ENCODE results near the gene CENPP.
"Not testable (repeated sequence)": the region's sequence is repeated elsewhere in the genome, so short reads cannot be mapped to it uniquely, and the experiment has no call there.

CENPP gene

DNA sequence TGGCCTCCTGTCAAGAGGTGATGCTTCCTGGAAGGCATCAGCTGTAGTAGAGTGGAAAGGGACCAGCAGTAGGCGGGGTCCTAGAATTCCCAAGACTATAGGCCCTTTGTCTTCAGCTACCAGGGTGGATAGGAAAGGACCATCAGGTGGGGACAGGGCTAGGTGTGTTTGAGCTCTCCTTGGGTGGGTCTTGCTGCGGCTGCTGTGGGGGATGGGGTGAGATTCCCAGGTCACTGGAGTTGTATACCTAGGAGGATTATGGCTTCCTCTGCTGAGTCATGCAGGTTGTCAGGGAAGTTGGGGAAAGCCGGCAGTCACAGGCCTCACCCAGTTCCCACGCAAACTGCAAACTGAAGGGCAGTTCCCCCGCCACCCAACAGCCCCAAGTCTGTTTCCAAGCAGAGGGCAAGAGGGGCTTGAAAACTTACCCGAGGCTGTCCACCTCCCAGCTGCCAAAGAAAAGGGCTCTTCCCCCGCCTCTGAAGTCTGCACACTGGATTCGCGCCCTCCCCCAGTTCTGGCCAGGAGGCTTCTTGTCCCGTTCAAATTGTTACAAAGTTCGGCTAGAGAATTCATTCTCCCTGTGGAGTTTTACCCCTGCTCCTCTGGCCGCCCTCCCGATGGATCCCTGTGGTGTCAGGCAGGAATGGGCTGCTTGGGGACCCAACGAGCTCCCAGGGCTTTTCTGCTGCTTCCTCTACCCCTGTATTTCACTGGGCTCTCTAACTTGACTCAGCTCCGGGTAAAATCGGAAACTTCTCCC lies 233.0 kb downstream of the CENPP start:
- DNase-seq = no peak

DNA sequence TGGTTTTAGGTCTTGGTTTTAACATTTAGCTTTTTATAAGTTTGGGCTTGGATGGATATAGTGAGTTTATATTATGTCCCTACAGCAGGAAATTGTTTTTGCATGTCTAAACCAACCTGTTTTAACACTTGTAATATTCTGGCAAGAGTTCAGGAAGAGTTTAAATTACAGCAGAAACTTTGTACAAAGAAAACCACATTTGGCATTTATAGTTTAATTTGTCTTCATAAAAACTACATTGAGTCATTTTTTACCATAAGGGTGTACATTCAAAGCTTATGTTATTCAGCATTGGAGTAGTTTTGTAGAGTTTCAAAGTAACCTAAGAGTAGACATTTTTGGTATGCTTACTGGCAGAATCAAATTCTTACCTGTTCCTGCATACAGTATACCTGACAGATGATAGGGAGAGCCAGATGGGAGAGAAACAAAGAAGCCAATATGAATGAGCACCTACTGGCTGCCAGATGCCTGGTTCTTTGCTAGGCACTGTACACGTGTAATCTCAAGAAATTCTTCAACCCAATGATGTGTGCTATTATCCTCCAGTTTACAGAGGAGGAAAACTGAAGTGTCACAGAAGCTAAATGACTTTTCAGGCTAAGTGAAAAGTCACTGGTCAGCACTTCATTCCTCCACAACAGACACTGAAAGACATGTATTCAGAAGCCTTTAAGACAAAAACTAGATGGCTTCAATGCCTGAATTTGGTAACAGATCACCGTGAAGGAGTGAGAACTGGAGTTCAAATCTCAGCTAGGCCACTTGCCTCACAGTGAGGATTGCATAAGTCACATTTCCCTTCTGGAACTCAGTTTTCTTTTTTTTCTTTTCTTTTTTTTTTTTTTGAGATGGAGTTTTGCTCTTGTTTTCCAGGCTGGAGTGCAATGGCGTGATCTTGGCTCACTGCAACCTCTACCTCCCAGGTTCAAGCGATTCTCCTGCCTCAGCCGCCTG lies 235.9 kb downstream of the CENPP start:
- DNase-seq = no peak

DNA sequence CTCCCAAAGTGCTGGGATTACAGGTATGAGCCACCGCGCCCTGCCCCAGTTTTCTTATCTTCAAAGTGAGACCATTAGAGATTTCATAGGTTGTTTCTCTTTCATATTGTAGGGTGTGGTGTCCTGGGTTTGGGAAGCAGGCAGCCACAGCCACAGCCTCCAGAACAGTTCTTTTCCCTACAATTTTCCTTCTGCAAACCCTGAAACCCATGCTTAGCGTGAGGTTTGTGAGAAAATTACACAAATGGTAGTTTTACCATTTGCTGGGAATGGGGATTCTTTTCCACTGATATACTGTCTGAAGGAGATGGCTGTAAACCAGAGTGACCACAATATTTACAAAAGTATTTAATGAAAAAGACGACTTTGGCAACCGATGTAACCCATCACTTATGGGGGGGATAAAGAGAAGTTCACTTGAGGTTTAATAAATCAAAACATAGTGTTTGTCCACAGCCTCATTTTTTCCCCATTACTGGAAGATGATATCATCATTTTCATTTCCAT lies 236.8 kb downstream of the CENPP start:
- DNase-seq = no peak

DNA sequence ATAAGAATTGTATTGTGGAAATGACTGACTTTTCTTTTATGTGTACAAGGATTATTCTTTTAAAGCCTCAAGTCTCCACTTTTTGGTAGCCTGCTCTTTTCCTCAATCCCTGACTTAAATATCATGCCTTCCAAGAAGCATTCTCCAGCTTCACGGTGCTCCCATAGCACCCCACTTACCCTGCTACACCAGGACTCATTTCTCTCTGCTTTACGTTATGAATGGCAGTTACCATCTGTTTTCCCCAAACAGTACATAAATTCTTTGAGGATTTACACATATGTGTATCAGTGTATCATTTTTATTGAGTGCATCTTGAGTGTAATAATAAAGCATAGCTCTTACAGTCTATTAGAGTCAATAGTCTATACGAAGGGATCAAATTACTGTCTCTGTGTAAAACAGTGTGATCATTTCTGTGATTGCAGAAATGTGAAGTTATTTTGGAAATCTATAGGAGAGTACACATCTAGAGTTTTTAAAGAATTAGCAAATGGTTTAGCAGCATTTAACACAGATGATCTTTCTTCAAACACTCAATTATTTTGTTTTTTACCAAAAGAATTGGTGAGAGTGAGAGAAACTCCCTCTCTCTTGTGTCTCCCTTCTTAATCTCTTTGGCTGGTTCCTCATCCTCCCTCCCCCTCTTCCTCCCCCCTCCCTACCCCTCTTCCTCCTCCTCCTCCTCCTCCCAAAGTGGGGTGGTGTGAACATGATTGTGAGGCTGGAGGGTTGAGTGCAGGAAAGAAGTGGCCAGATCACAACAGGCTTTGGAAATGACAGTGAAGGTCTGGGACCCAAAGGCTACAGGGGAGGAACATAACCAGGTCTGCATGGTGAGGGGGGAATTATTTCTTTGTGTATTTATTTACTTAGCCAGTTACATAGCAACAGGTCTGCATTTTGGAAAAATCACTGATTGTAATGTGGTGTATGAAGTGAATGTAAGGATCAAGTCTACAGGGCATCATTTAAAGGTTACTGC lies 237.7 kb downstream of the CENPP start:
- DNase-seq = no peak

DNA sequence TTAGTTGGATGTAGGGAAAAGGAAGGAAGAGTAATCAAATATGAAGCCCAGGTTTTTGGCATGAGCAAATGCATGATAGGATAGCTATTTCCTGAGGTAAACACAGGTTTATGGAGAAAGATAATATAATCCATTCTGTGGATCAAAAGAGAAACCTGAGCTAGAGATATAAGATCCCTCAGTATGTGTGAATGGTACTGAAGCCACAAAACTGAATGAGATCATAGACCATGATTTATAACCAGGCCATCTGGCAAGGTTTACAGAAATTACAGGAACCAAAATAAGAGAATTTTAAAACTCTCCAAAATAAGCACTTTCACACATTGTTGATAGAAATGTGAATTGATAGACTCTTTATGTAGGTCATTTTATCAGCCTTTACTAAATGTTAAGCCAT lies 238.8 kb downstream of the CENPP start:
- DNase-seq = no peak

DNA sequence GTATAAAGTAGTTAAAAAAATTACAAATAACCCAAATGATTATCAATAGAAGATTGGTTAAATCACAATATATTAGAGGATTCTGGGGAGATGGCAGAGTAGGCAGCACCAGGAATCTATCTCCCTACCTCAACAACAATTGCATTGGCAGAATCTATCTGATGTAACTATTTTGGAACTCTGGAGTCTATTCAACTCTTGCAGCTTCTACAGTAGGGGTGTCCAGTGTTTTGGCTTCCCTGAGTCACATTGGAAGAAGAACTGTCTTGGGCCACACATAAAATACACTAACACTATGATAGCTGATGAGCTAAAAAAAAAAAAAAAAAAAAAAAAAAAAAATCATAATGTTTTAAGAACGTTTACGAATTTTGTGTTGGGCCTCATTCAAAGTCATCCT lies 239.2 kb downstream of the CENPP start:
- no peak for DNase-seq

DNA sequence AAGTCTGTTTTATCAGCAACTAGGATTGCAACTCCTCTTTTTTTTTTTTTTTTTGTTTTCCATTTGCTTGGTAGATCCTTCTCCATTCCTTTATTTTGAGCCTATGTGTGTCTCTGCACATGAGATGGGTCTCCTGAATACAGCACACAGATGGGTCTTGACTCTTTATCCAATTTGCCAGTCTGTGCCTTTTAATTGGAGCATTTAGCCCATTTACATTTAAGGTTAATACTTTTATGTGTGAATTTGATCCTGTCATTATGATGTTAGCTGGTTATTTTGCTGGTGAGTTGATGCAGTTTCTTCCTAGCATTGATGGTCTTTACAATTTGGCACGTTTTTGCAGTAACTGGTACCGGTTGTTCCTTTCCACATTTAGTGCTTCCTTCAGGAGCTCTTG lies 246.1 kb downstream of the CENPP start:
- not testable (repeated sequence) for DNase-seq

DNA sequence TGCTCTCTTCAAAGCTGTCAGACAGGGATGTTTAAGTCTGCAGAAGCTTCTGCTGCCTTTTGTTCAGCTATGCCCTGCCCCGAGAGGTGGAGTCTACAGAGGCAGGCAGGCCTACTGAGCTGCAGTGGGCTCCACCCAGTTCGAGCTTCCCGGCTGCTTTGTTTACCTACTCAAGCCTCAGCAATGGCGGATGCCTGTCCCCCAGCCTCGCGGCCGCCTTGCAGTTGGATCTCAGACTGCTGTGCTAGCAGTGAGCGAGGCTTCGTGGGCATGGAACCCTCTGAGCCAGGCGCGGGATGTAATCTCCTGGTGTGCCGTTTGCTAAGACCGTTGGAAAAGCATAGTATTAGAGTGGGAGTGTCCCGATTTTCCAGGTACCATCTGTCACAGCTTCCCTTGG lies 247.9 kb downstream of the CENPP start:
- not testable (repeated sequence) for DNase-seq

DNA sequence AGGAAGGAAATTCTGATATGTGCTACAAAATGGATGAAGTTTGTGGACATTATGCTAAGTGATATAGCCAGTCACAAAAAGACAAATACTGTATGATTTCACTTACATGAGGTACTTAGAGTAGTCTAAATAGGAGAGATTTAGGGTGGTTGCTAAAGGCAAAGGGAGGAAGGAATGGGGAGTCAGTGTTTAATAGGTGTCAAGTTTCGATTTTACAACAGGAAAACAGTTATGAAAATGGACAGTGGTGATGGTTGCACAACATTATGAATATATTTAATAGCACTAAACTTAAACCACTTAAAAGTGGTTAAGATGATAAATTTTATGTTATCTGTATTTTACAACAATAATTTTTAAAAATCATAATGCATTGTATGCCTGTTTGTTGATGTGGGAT lies 250.4 kb downstream of the CENPP start:
- no peak for DNase-seq

DNA sequence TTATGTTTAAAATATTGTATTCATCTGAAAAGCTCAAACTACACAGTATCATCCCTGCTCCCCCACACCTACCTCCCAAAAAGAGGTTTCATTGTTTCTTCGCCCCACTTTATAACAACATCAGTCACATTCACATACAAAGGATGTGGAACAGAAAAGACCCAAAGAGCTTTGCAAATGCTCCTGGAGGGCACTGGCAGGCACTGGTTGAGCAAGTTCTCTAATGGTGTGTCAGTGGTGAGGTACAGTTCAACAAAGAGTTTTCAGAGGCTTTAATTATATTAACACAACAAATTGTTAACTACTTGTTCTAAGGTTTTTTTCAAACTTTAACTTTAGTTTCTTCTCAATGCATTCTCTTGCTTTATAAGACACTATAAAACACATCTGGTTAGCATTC lies 264.2 kb downstream of the CENPP start:
- no peak for DNase-seq

DNA sequence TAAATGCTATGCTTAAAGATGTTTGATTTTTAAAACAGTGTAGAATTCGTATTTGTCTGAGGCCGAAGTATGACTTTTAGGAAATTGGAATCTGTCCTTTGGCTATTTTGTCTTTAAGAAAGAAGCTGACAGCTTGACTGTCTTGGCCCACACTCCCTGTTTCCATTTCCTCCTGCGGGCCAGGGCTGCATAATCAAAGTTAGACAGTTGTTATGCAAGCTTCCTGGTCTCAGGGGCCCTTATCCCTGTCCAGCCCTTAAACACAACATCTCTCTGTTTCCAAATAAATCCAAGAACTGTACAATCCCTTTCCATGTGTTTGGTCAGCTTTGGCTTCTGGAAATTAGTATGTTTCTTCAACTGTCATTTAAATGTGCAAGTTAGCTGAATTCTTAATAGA lies 264.6 kb downstream of the CENPP start:
- DNase-seq = no peak

DNA sequence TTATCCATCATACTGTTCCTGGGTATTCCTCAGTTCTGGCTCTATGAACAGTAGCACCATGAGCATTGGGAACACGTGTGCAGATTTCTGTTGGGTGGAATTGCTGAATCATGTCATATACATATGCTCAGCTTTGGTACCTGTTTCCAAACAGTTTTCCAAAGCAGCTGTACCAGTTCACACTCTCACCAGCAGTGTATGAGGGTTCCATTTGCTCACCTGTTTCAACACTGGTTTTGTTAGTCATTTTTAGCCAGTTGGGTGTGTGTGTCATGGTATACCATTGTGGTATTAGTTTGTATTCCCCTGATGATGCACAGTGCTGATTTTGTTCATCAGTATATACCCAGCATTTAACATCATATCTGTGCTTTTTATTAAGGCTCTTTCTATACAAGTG lies 266.8 kb downstream of the CENPP start:
- no peak for DNase-seq

DNA sequence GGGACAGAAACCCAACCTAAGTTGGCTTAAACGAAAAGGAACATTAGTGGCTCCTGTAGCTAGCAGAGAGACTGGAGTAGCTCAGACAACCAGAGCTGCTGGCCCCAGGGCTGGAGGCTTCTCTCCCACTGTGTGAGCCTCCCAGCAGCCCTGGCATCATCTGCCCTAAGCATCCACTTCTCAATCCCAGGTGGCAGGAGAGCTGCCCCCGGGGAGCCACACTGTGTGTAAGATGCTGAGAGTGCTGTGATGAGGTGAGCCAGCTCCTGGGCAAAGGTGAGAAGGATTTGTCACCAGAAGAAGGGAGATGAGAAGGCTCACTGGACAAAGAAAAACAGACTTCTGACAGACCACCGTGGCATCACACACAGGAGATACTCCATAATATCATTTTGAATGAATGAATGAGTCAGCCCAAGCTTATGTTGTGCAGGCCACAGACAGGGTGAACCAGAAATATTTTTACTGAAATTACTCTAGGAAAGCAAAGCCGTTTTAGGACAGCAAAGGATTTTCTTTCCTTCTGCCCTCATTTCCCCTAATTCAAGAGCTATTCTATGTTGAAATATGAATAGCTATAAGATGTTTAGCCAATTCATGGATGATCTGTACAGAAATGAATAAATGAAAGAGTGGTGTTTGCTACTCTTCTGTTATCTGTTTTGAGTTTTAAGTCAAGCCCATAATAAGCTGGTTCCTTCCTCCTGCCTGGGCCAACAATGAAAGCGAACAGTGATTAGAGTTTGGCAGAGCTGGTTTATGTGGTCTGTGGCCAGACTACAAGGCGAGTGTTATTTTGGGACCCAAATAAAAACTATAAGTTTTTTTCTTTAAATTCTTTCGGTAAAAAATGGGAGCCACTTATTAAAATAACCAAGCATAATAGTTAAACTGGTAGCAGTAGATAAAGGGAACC lies 267.5 kb downstream of the CENPP start:
- no peak for DNase-seq

DNA sequence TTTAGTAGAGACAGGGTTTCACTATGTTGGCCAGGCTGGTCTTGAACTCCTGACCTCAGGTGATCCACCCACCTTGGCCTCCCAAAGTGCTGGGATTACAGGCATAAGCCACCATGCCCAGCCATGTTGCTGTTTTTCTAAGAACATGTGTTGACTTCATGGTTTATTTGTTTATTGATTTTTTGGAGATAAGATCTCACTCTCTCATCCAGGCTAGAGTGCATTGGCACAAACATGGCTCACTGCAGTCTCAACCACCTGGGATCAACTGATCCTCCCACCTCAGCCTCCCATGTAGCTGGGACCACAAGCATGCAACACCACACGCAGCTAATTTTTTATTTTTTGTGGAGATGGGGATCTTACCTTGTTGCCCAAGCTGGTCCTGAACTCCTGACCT lies 269.3 kb downstream of the CENPP start:
- not testable (repeated sequence) for DNase-seq

DNA sequence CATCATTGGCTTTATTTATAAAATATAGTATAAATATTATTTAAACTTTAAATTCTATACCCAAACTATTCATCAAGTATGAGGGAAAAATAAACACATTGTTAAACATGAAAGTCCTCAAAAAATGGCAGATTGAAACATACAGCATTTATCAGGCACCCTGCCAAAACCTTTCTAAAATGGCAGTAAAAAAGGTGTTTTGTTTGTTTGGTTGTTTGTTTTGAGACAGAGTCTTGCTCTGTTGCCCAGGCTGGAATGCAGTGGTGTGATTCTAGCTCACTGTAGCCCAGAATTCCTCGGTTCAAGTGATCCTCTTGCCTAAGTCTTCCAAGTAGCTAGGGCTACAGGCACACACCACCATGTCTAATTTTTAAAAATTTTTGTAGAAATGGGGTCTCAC lies 270.2 kb downstream of the CENPP start:
- DNase-seq = no peak

DNA sequence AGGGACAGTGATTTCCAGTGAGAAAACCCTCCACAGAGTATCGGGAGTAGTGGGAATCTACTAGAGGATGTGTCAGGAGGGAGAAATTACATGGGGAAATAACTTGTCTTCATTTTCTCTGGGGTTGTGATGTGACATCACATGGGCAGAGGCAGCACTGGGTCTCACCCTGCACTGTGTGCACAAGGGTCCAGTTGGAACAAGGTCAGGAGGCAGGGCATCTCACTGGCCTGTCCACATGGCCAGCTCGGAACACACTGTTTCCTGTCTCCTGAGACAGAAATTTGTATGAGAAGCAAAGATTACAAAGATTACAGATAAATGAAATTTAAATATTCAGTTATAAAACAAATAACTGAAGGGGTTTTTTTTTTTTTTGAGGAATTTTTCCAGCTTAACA lies 272.6 kb downstream of the CENPP start:
- no peak for DNase-seq

DNA sequence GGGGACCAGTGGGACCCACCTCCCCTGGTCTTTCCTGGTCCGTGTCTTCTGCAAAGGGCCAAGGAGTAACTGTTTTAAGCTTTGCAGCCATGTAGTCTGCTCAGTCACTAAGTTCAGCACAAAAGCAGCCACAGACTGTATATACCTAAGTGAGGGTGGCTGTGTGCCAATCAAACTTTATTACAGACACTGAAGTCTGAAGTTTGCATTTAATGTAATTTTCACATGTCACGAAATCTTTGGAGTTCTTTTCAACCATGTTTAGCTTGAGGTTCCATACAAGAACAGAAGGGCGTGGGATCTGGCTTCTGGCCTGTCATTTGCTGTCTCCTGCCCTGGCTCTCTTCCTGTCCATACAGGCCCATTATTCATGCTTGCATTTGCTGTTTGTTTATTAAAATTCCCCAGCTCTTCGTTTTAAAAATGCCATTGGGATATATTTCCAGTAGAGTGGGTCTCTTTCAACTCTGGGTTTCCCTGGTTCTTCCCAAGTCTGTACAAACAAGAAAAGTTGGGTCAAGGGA lies 274.2 kb downstream of the CENPP start:
- DNase-seq = no peak

DNA sequence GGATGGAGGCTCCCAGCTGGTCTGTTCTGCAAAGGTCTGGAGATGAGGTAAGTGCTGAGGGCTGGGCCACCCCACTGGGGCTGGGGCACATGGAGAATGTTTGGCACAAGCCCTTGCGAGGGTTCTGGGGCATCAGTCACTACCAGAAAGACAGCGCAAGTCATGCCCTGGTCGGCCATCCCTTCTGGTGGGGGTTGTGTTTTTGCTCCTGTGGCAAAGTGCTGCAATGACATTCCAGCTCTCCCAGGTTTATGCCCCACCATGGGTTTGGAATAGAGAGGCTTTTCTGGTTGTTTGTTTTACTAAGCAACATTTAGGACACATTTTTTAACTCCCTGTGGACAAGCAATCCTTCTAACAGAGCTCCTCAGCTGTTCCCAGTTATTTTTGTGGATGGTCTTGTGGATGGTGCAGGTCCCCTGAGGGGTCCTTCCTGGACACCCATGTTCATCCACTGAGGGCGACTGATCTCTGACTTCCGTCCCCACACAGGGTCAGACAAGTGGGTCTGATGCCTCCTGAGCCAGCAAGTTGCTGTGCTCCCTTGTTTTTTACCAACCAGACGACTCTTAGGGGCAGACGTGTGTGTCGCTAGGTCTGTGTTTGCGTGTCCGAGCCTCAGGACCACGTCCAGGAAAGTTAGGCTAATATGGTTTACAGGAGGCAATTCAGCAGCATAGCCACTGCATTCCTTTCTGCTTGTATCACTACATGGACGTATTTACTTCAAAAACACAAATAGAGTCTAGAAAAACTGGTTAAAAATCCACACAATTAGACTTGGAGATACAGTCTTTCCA lies 274.9 kb downstream of the CENPP start:
- DNase-seq = no peak

DNA sequence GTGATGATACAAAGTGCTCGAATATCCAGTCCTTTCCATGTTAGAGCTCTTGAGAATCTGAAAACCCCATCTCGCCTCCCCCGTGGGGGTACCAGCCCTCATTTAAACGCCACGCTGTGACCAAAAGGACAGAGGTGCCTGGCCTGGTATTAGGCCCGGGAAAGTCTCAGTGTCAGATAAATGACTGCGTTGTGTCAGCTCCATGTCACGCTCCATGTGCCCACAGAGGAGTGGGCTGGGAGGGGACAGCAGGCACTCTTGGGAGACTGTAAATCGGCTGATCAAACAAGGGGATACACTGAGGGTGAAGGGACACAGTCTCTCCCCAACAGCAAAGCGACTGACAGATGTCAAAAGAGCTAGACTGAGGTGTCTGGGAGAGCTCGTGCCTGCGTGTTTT lies 275.7 kb downstream of the CENPP start:
- no peak for DNase-seq

DNA sequence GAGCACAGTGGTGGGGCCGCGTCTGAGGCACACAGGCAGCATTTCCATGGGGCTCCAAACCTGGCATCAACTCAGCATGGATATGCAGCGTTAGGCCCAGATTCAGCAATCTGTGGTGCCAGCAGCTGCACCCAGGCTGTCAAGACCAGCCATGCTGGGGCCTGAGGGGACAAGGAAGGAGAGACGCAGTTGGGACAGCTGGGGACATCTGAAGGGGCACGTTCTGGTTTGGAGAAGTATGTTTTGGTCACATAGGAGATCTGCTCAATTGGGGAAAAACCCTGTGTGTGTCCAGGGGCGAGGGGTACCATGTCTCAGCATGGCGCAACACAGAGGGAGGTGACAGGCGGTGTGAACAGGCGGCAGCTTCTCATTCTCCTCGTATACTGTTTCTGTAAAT lies 276.7 kb downstream of the CENPP start:
- DNase-seq = no peak
